Keratinocyte (primary cell): Measurements from ENCODE around the gene TBL2.

ENCODE experiments used
- EZH2 ChIP-seq: IDR thresholded peaks from one replicate; pipeline ENCODE4 v1.6.1; 2012; ENCODE audit warnings: inconsistent platforms, mild to moderate bottlenecking, low read length, moderate library complexity
- TF ChIP-seq, protein P1 (sequence below), 3 experiments: IDR thresholded peaks in 1 of 3; conservative IDR thresholded peaks in 1 of 3; optimal IDR thresholded peaks in 1 of 3; 2 replicates in 2 of 3; 3 replicates in 1 of 3; pipeline versions ENCODE3 to v1.5.1; 2011; ENCODE audit warnings: low read length in 3 of 3, mild to moderate bottlenecking in 3 of 3, moderate library complexity in 2 of 3, control low read depth in 1 of 3, inconsistent platforms in 1 of 3; ENCODE audit not compliant: insufficient read depth in 2 of 3; ENCODE audit errors: extremely low read depth in 1 of 3

DNA sequence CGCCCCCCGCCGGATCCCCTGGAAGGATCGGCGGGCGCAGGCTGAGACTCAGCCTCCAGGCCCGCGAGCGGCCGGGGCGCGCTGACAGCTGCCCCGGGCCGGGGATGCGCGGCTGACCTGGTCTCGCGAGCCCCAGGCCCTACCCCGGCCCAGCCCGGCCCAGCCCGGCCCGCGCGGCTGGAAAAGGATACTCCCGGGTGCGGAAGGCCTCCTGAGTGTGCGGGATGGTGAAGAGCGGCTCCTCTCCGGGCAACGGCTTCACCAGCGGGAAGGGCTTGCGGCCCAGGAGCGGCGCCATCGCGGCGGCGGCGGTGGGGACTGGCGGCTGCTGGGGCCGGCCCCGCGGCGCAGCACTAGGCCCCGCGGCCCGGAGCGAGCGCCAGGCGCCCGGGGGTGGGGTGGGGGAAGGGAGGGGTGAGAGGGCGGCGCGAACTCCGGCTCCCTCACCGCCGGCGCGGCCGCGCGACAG lies 56.7 kb downstream of the TBL2 start:
- TF ChIP-seq, protein P1, sequence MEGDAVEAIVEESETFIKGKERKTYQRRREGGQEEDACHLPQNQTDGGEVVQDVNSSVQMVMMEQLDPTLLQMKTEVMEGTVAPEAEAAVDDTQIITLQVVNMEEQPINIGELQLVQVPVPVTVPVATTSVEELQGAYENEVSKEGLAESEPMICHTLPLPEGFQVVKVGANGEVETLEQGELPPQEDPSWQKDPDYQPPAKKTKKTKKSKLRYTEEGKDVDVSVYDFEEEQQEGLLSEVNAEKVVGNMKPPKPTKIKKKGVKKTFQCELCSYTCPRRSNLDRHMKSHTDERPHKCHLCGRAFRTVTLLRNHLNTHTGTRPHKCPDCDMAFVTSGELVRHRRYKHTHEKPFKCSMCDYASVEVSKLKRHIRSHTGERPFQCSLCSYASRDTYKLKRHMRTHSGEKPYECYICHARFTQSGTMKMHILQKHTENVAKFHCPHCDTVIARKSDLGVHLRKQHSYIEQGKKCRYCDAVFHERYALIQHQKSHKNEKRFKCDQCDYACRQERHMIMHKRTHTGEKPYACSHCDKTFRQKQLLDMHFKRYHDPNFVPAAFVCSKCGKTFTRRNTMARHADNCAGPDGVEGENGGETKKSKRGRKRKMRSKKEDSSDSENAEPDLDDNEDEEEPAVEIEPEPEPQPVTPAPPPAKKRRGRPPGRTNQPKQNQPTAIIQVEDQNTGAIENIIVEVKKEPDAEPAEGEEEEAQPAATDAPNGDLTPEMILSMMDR (optimal IDR thresholded peaks at IDR 0.05 in 1 of 3, IDR thresholded peaks at IDR 0.05 in 1 of 3, conservative IDR thresholded peaks at IDR 0.05 in 1 of 3; ENCODE audit: extremely low read depth in 1 of 3, insufficient read depth in 2 of 3, low read length in 3 of 3) = no peak
- no peak for TF ChIP-seq EZH2
